GM13977 (cell line): ENCODE data around the gene GNAZ.

ENCODE experiments used
- DNase-seq: peaks from one replicate; pipeline ENCODE4 v3.0.0; 2012; ENCODE audit warnings: low spot score
- in situ Hi-C: fragments of 300-500 bp; cut with MboI; formaldehyde crosslinking; loops from one replicate; pipeline ENCODE4 v1.12.0; 2022; ENCODE audit warnings: low sequenced_read_pairs, low pct_unique_long_range_greater_than_20kb, mixed read lengths, inconsistent platforms; ENCODE audit not compliant: unreplicated experiment
- TF ChIP-seq, protein P1 (sequence below): IDR thresholded peaks from 2 replicates; pipeline ENCODE4 v1.5.1; 2012; ENCODE audit warnings: mild to moderate bottlenecking, control low read depth; ENCODE audit not compliant: insufficient read depth; ENCODE audit errors: extremely low read depth, missing control alignments

GNAZ gene

GRCh38 chr22:23120415-23120899 lies 50.1 kb downstream of the GNAZ start:
- in situ Hi-C loops: loop anchor here (5.0 to 10.0 kb wide), 2 partner anchors 153 to 716 kb away; no protein-coding TSS in a partner anchor
- DNase-seq: no peak
- TF ChIP-seq, protein P1, sequence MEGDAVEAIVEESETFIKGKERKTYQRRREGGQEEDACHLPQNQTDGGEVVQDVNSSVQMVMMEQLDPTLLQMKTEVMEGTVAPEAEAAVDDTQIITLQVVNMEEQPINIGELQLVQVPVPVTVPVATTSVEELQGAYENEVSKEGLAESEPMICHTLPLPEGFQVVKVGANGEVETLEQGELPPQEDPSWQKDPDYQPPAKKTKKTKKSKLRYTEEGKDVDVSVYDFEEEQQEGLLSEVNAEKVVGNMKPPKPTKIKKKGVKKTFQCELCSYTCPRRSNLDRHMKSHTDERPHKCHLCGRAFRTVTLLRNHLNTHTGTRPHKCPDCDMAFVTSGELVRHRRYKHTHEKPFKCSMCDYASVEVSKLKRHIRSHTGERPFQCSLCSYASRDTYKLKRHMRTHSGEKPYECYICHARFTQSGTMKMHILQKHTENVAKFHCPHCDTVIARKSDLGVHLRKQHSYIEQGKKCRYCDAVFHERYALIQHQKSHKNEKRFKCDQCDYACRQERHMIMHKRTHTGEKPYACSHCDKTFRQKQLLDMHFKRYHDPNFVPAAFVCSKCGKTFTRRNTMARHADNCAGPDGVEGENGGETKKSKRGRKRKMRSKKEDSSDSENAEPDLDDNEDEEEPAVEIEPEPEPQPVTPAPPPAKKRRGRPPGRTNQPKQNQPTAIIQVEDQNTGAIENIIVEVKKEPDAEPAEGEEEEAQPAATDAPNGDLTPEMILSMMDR: no peak

DNA sequence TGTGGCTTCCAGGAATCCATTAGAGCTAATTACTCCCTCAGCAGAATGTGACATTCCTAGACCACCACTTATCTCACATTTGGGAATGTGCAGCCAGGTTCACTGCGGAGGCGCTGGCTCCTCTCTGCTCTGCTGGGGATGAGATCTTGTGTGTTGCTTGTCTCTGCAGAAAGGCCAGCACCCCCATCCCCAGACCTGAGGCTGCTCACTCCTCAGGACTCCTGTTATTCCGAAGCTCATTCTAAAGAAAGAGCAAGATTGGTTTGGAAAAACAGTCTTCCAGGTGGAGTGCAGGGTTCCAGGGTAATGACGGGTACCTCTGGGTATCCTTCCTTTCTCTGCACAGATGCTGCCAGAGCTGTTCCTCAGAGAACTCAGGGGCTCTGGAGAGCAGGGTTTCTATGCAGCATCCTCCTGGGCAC lies 50.7 kb downstream of the GNAZ start:
- TF ChIP-seq, protein P1: no peak
- in situ Hi-C loops: loop anchor here (5.0 to 10.0 kb wide), 2 partner anchors 154 to 716 kb away; no protein-coding TSS in a partner anchor

GRCh38 chr22:23121424-23121823 lies 51.1 kb downstream of the GNAZ start:
- DNase-seq: no peak
- TF ChIP-seq, protein P1: no peak
- in situ Hi-C loops: loop anchor here (5.0 to 10.0 kb wide), 2 partner anchors 154 to 717 kb away; no protein-coding TSS in a partner anchor

More for the DNA sequence above, 50.7 kb downstream of the GNAZ start:
- DNase-seq: no peak

DNA sequence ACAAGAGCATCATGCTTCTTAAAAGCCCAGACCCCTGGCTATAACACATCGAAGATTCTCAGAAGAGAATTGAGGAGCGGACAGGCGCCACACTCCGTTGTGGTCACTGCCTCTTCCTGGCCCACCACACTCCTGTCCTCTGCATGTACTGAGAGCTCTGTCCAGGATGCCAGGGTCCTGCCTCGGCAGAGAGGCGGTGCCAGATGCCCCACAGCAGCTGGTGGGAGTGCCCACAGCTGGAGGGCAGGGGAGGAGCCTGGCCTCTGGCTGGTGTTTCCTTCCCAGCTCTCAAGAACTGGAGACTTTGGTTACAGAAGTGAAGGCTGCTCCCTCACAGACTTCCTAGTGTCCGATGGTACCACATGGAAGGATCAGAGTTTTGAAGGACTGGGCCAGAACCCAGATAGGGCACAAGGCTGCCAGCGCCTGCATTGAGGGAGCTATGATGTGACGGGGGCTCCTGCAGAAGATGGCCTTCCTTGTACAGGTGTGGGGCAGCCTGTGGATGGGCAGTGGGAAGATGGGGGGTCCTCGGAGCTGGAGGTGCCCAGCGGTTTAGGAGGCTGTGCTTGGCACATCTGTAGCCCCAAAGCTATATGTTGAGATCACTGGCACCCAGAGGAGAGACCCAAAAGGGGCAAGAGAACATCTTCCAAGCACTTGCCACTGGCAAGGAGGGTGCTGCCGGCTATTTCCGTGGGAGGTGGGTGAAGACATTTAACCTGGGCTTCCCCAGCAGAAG lies 52.1 kb downstream of the GNAZ start:
- no peak for DNase-seq
- in situ Hi-C loops: loop anchor here (5.0 to 10.0 kb wide), 2 partner anchors 155 to 718 kb away; no protein-coding TSS in a partner anchor
- TF ChIP-seq, protein P1: no peak

DNA sequence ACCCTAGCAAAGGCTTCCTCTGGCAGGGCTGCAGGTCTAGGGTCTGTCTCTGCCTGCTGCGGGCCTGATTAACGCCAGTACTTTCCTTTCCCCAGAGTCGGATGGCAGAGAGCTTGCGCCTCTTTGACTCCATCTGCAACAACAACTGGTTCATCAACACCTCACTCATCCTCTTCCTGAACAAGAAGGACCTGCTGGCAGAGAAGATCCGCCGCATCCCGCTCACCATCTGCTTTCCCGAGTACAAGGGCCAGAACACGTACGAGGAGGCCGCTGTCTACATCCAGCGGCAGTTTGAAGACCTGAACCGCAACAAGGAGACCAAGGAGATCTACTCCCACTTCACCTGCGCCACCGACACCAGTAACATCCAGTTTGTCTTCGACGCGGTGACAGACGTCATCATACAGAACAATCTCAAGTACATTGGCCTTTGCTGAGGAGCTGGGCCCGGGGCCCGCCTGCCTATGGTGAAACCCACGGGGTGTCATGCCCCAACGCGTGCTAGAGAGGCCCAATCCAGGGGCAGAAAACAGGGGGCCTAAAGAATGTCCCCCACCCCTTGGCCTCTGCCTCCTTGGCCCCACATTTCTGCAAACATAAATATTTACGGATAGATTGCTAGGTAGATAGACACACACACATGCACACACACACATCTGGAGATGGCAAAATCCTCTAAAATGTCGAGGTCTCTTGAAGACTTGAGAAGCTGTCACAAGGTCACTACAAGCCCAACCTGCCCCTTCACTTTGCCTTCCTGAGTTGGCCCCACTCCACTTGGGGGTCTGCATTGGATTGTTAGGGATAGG lies 52.9 kb downstream of the GNAZ start:
- no peak for DNase-seq
- in situ Hi-C loops: loop anchor here (5.0 to 10.0 kb wide), 2 partner anchors 156 to 718 kb away; no protein-coding TSS in a partner anchor
- TF ChIP-seq, protein P1: no peak

GRCh38 chr22:23123804-23124254 lies 53.5 kb downstream of the GNAZ start:
- TF ChIP-seq, protein P1: no peak
- in situ Hi-C loops: loop anchor here (5.0 to 10.0 kb wide), 2 partner anchors 157 to 719 kb away; no protein-coding TSS in a partner anchor
- no peak for DNase-seq
